Skeletal muscle satellite cell (primary cell): ENCODE results near the gene ELN.
"Not testable (repeated sequence)": the region's sequence is repeated elsewhere in the genome, so short reads cannot be mapped to it uniquely, and the experiment has no call there.

Experiments used
- H3K27me3 ChIP-seq: 2 replicates; pipeline ENCODE4 v1.7.0; 2013; ENCODE audit warnings: low read length; ENCODE audit not compliant: control insufficient read depth, insufficient read depth
- H3K36me3 ChIP-seq: 2 replicates; pipeline ENCODE4 v1.7.0; 2013; ENCODE audit warnings: mild to moderate bottlenecking, control low read depth, low read length; ENCODE audit not compliant: insufficient read depth
- H3K4me1 ChIP-seq: 2 replicates; pipeline ENCODE4 v1.7.0; 2013; ENCODE audit warnings: low read length; ENCODE audit not compliant: control insufficient read depth, insufficient read depth
- H3K4me2 ChIP-seq: 2 replicates; pipeline ENCODE4 v1.7.0; 2013; ENCODE audit warnings: mild to moderate bottlenecking, low read length
- H3K4me3 ChIP-seq: 2 replicates; pipeline ENCODE4 v1.7.0; 2013; ENCODE audit warnings: low read length
- H3K9ac ChIP-seq: 2 replicates; pipeline ENCODE4 v1.7.0; 2013; ENCODE audit warnings: mild to moderate bottlenecking, low read depth, low read length, moderate library complexity
- H3K9me3 ChIP-seq: replicated peaks from 2 replicates; pipeline ENCODE4 v1.7.0; 2013; ENCODE audit warnings: mild to moderate bottlenecking, control low read depth, low read length

ELN gene

DNA sequence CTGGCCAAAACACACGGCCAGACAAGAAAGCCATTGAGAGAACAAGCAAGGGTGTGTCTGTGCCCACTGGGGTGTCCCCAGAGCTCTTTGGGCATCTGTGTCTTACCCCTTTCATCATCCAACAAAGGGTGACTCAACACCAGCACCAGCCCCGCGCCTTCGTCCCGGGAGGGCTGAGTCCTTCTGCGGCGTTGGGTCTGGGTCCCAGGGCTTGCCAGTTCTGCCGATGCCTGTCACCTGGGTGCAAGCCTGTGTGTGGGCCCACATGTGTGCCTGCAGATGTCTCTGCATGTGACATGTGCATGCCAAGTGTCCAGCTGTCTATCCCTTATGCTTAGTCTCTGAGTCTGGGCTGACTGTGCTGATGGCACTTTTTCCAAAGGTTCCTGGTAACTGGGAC, 24.4 kb upstream of the ELN start:
- Histone ChIP-seq H3K9ac (peak overlapping the region; percentile 3), H3K4me3 (no peak overlapping the region), H3K4me2 (peak overlapping the region; percentile 68), H3K27me3 (no peaks in the 10 kb centered on the region), H3K4me1 (peaks cover 37% of the 10 kb centered on the region), H3K36me3 (no peaks in the 10 kb centered on the region), H3K9me3 (no peaks in the 10 kb centered on the region)

- Histone ChIP-seq H3K4me3 (no peak overlapping the region), H3K4me1 (peaks cover 39% of the 10 kb centered on the region), H3K27me3 (peaks cover 5% of the 10 kb centered on the region), H3K36me3 (no peaks in the 10 kb centered on the region), H3K9ac (no peak overlapping the region), H3K9me3 (no peaks in the 10 kb centered on the region), H3K4me2 (no peak overlapping the region)
Observed at GRCh38 chr7:74006032-74006431, 21.9 kb upstream of the ELN start.

GRCh38 chr7:74006451-74007241, 21.3 kb upstream of the ELN start:
- peaks cover 5% of the 10 kb centered on the region for H3K27me3 ChIP-seq
- H3K36me3 ChIP-seq = no peaks in the 10 kb centered on the region
- no peaks in the 10 kb centered on the region for H3K9me3 ChIP-seq

GRCh38 chr7:74007242-74007567, 20.8 kb upstream of the ELN start:
- Histone ChIP-seq H3K27me3 (peaks cover 5% of the 10 kb centered on the region), H3K9me3 (no peaks in the 10 kb centered on the region), H3K9ac (no peak overlapping the region), H3K4me2 (no peak overlapping the region), H3K36me3 (no peaks in the 10 kb centered on the region), H3K4me3 (no peak overlapping the region), H3K4me1 (peaks cover 37% of the 10 kb centered on the region)

More at GRCh38 chr7:74006451-74007241, 21.3 kb upstream of the ELN start:
- no peak overlapping the region for H3K4me2 ChIP-seq
- H3K4me1 ChIP-seq = peaks cover 42% of the 10 kb centered on the region
- H3K9ac ChIP-seq = no peak overlapping the region
- no peak overlapping the region for H3K4me3 ChIP-seq

DNA sequence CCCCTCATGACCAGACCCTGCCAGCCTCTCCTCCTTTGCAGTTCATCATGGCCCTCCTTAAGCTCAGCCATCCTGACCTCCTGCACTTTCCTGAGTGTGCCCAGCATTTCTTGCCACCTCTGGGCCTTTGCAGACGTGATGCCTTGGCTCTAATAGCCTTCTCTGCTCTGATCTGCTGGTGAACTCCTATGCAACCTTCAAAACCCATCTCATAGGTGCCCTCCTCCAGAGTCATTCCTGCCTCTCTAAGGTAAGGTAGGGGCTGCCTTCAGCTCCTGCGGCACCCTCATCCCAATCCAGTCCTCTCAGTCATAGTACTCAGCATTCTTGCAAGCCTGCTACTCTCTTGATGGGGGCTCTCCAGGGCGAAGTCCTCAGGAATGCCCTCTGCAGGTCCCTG, 19.3 kb upstream of the ELN start:
- no peak overlapping the region for H3K4me2 ChIP-seq
- H3K4me3 ChIP-seq = no peak overlapping the region
- no peaks in the 10 kb centered on the region for H3K36me3 ChIP-seq
- H3K4me1 ChIP-seq = peaks cover 33% of the 10 kb centered on the region
- no peak overlapping the region for H3K9ac ChIP-seq
- no peaks in the 10 kb centered on the region for H3K9me3 ChIP-seq
- peaks cover 5% of the 10 kb centered on the region for H3K27me3 ChIP-seq

DNA sequence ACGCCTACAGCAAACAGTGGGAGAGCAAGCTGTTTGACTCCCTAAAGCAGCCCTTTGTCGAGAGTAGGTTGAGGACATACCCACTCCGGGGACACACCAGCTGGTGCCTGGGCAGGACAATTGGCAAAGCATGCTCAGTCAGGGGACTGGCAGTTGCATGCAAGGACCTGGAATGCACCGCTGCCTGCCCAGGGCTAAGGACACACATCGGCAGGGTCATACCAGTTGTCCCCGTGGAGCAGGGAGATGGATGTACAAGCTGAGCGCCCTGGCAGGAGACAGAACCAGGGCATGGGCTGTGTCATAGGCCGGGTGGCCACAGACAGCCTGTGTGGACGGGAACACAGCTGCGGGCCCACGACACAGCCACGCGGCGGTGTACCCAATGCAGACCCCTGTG, 18.3 kb upstream of the ELN start:
- Histone ChIP-seq H3K36me3 (no peaks in the 10 kb centered on the region), H3K9me3 (no peaks in the 10 kb centered on the region), H3K9ac (peak overlapping the region; percentile 50), H3K4me2 (no peak overlapping the region), H3K27me3 (peaks cover 5% of the 10 kb centered on the region), H3K4me3 (no peak overlapping the region), H3K4me1 (peaks cover 34% of the 10 kb centered on the region)

DNA sequence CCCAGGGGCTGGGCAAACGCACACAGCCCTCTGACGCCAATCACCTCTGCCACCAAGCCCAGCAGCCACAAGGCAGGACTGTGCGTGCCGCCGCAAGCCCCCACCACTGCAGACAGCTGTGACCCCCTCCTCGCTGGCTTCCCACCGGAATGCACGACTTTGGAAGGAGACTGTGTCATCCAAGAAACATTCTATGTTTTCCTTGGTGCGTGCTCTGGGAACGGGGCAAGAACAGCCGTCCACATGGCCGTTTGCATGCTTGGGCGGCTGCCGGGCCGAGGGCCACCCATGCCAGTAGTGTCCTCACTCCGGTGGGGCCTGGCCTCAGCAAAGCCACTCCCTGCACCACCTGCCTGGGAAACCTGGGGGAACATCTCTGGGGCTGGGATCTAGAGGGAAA, 17.6 kb upstream of the ELN start:
- Histone ChIP-seq H3K36me3 (no peaks in the 10 kb centered on the region), H3K4me1 (peaks cover 34% of the 10 kb centered on the region), H3K27me3 (peaks cover 5% of the 10 kb centered on the region), H3K9ac (peak overlapping the region; percentile 61), H3K4me3 (no peak overlapping the region), H3K4me2 (no peak overlapping the region), H3K9me3 (no peaks in the 10 kb centered on the region)

GRCh38 chr7:74011421-74011820, 16.6 kb upstream of the ELN start:
- H3K36me3 ChIP-seq, H3K27me3 ChIP-seq, H3K4me2 ChIP-seq, H3K4me3 ChIP-seq, H3K9ac ChIP-seq, H3K9me3 ChIP-seq: not testable (repeated sequence)
- peaks cover 36% of the 10 kb centered on the region for H3K4me1 ChIP-seq

GRCh38 chr7:74012842-74013249, 15.1 kb upstream of the ELN start:
- H3K36me3 ChIP-seq = no peaks in the 10 kb centered on the region
- no peak overlapping the region for H3K4me3 ChIP-seq

GRCh38 chr7:74013539-74014272, 14.3 kb upstream of the ELN start:
- peaks cover 36% of the 10 kb centered on the region for H3K4me1 ChIP-seq
- no peaks in the 10 kb centered on the region for H3K9me3 ChIP-seq
- H3K36me3 ChIP-seq = no peaks in the 10 kb centered on the region
- H3K4me2 ChIP-seq = no peak overlapping the region
- H3K4me3 ChIP-seq = no peak overlapping the region
- H3K9ac ChIP-seq = no peak overlapping the region
- H3K27me3 ChIP-seq = peaks cover 5% of the 10 kb centered on the region

More at GRCh38 chr7:74012842-74013249, 15.1 kb upstream of the ELN start:
- peaks cover 36% of the 10 kb centered on the region for H3K4me1 ChIP-seq
- H3K4me2 ChIP-seq = no peak overlapping the region
- peaks cover 5% of the 10 kb centered on the region for H3K27me3 ChIP-seq
- H3K9ac ChIP-seq = no peak overlapping the region
- H3K9me3 ChIP-seq = no peaks in the 10 kb centered on the region

DNA sequence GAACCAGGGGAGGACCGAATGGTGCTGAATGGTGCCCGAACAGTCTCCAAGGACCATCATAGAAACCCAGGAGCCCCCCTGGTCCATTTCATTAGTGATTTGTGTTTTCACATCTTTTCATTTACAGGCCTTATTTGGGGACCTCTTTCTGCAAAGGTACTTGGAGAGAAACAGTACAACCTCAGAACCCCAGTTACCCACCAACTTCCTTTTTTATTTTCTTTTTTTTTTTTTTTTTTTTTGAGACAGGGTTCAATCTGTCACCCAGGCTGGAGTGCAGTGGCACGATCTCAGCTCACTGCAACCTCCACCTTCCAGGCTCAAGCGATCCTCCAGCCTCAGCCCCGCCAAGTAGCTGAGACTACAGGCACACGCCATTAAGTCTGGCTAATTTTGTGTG, 13.0 kb upstream of the ELN start:
- Histone ChIP-seq H3K27me3 (peaks cover 5% of the 10 kb centered on the region), H3K4me3 (no peak overlapping the region), H3K4me1 (peaks cover 30% of the 10 kb centered on the region), H3K9me3 (no peaks in the 10 kb centered on the region), H3K4me2 (no peak overlapping the region), H3K36me3 (no peaks in the 10 kb centered on the region), H3K9ac (no peak overlapping the region)

DNA sequence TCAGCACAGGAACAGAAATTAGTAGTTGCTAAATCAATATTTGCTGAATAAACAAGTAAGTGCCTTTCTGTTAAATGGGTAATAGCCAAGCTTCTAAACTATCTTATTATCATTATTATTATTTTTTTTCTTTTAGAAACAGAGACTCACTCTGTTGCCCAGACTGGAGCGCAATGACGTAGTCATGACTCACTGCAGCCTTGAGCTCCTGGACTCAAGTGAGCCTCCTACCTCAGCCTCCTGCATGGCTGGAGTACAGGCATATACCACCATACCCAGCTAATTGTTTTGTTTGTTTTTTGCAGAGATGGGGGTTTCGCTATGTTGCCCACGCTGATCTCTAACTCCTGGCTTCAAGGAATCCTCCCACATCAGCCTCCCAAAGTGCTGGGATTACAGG, 12.3 kb upstream of the ELN start:
- Histone ChIP-seq H3K9ac (no peak overlapping the region), H3K4me1 (peaks cover 24% of the 10 kb centered on the region), H3K4me2 (no peak overlapping the region), H3K4me3 (no peak overlapping the region), H3K27me3 (peaks cover 3% of the 10 kb centered on the region), H3K36me3 (no peaks in the 10 kb centered on the region), H3K9me3 (no peaks in the 10 kb centered on the region)
